WERI-Rb-1 (cell line): ENCODE measurements around the gene RAB22A.

ENCODE experiments used
- DNase-seq: peaks from one replicate; pipeline ENCODE4 v3.0.0-alpha.2; 2020
- H3K27ac ChIP-seq: fragments of 250-450 bp; sonication (Bioruptor Pico); 2 replicates; pipeline ENCODE4 v1.5.1; 2020; ENCODE audit warnings: mild to moderate bottlenecking, moderate library complexity
- H3K27me3 ChIP-seq: fragments of 250-450 bp; sonication (Bioruptor Pico); 2 replicates; pipeline ENCODE4 v1.5.1; 2021; ENCODE audit warnings: mild to moderate bottlenecking, low read depth, moderate library complexity; ENCODE audit not compliant: insufficient read depth, severe bottlenecking
- H3K36me3 ChIP-seq: fragments of 250-450 bp; sonication (Bioruptor Pico); 2 replicates; pipeline ENCODE4 v1.5.1; 2020; ENCODE audit warnings: mild to moderate bottlenecking, moderate library complexity
- H3K4me3 ChIP-seq: 2 replicates; pipeline ENCODE4 v1.5.1; 2011; ENCODE audit warnings: low read depth, mild to moderate bottlenecking, control low read depth, low read length
- H3K9me3 ChIP-seq: fragments of 250-450 bp; sonication (Bioruptor Pico); 2 replicates; pipeline ENCODE4 v1.5.1; 2021; ENCODE audit warnings: mild to moderate bottlenecking, moderate library complexity; ENCODE audit not compliant: severe bottlenecking
- TF ChIP-seq, protein P1 (sequence below): IDR thresholded peaks from 2 replicates; pipeline ENCODE4 v1.5.1; 2011; ENCODE audit warnings: low read depth, mild to moderate bottlenecking, control low read depth, inconsistent platforms, low read length

RAB22A gene

DNA sequence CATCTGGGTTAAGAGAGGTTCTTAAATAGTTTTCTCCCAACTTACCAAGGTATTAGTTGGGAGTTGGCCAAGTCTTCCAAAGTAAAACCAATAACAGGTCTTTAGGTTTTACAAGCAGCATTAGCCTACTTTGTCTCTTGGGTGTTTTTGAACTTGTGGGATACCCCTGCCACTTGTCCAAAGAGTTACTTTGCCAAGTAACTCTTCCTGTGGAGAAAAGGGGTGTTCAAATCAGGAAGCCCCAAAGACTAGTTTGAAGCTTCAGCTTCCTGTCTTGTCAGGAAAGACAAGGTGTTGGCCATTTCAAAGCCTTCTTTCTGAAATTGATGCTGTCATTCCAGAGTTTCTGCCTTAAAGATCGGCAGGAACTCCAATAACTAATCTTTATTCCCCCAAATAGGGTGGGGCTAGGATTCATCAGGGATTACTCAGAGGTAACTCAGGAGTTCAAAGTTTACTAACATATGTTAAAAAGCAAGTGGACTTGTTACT is 822 bp downstream of the RAB22A start:
- Histone ChIP-seq H3K36me3 (peaks cover 21% of the 10 kb centered on the region), H3K27me3 (no peaks in the 10 kb centered on the region), H3K27ac (no peak overlapping the region; the same call in 1 of the 2 replicates), H3K9me3 (no peaks in the 10 kb centered on the region), H3K4me3 (peak overlapping the region; percentile 88)
- no peak for DNase-seq
- TF ChIP-seq, protein P1, sequence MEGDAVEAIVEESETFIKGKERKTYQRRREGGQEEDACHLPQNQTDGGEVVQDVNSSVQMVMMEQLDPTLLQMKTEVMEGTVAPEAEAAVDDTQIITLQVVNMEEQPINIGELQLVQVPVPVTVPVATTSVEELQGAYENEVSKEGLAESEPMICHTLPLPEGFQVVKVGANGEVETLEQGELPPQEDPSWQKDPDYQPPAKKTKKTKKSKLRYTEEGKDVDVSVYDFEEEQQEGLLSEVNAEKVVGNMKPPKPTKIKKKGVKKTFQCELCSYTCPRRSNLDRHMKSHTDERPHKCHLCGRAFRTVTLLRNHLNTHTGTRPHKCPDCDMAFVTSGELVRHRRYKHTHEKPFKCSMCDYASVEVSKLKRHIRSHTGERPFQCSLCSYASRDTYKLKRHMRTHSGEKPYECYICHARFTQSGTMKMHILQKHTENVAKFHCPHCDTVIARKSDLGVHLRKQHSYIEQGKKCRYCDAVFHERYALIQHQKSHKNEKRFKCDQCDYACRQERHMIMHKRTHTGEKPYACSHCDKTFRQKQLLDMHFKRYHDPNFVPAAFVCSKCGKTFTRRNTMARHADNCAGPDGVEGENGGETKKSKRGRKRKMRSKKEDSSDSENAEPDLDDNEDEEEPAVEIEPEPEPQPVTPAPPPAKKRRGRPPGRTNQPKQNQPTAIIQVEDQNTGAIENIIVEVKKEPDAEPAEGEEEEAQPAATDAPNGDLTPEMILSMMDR = no peak

DNA sequence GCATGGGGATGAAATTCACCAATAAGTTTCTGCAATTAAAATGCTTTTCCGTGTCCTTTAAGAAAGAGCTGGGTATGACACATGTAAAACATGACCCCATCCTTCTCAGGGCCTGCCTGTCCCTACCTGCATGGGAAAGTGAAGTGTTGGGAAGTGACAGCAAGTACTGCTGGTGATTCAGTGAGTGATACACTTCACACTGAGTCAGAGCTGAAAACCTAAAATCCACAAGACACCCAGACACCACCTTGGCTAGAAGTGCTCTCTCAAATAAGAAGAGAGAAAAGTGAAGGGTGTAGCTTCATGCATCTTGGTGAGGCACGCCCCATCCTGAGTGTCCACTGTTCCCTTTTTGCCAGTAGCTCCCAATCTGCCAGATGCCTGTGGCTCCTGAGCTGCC is 3.3 kb downstream of the RAB22A start:
- Histone ChIP-seq H3K9me3 (no peaks in the 10 kb centered on the region), H3K4me3 (no peak overlapping the region), H3K27ac (no peak overlapping the region), H3K36me3 (peaks cover 21% of the 10 kb centered on the region), H3K27me3 (no peaks in the 10 kb centered on the region)
- TF ChIP-seq, protein P1 = no peak
- no peak for DNase-seq

DNA sequence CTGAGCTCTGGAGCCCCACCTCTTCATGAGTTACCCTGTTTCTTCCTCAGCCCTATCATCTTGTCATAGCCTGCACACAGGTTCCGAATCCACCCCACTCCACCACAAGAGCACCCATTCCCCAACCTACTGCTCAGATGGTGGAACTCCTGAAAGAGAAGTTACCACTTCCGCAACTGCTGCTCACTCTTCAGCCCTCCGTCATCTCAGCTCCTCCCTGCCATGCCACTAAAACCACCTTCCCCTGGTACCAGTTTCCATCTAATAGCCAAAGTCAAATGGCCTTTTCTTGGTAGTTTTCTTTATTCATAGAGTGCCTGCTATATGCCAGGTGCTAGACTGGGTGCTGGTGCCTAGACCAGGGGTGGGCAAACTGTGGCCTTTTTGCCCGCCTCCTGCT is 3.9 kb downstream of the RAB22A start:
- Histone ChIP-seq H3K27me3 (no peaks in the 10 kb centered on the region), H3K9me3 (no peaks in the 10 kb centered on the region), H3K36me3 (peaks cover 21% of the 10 kb centered on the region), H3K4me3 (no peak overlapping the region), H3K27ac (no peak overlapping the region)
- DNase-seq = no peak
- TF ChIP-seq, protein P1 = no peak

GRCh38 chr20:58321205-58321604 is 11.7 kb downstream of the RAB22A start:
- Histone ChIP-seq H3K27ac (no peak overlapping the region), H3K9me3 (no peaks in the 10 kb centered on the region), H3K4me3 (no peak overlapping the region), H3K36me3 (no peaks in the 10 kb centered on the region), H3K27me3 (no peaks in the 10 kb centered on the region)
- TF ChIP-seq, protein P1 = no peak
- no peak for DNase-seq

- H3K27me3 ChIP-seq = no peaks in the 10 kb centered on the region
- H3K27ac ChIP-seq = no peak overlapping the region
- TF ChIP-seq, protein P1 = no peak
- H3K9me3 ChIP-seq = no peaks in the 10 kb centered on the region
- no peak for DNase-seq
- no peak overlapping the region for H3K4me3 ChIP-seq
- no peaks in the 10 kb centered on the region for H3K36me3 ChIP-seq
Observed at GRCh38 chr20:58322083-58322482, 12.6 kb downstream of the RAB22A start.

GRCh38 chr20:58325912-58326311 is 16.4 kb downstream of the RAB22A start:
- TF ChIP-seq, protein P1 = no peak
- no peaks in the 10 kb centered on the region for H3K9me3 ChIP-seq
- no peaks in the 10 kb centered on the region for H3K27me3 ChIP-seq
- no peak overlapping the region for H3K27ac ChIP-seq
- H3K4me3 ChIP-seq = no peak overlapping the region
- no peaks in the 10 kb centered on the region for H3K36me3 ChIP-seq
- no peak for DNase-seq
